B cell (primary cell): ENCODE data around the gene DAB1. TPM values are rescaled to one million over a fixed set of nuclear protein-coding genes. Genes with fewer than 3 reads are reported as not detected.

ENCODE experiments used
- ATAC-seq: fragments of 200-7000 bp; cut with Tn5 transposase; one replicate; pipeline ENCODE4 v1.10.0; 2021; ENCODE audit warnings: low read depth, mild to moderate bottlenecking, moderate number of reproducible peaks, moderate library complexity
- CTCF ChIA-PET: fragments of 350-600 bp; sonication (Branson Sonifier 250); formaldehyde crosslinking; loops from one replicate; lab custom pipeline; 2021; ENCODE audit warnings: antibody characterized with exemption, inconsistent platforms; lab: Charles Lee
- POLR2A ChIA-PET: fragments of 350-600 bp; sonication (Branson Sonifier 250); formaldehyde crosslinking; loops from one replicate; lab custom pipeline; 2021; ENCODE audit warnings: antibody characterized with exemption; lab: Charles Lee
- DNase-seq: peaks from one replicate; pipeline ENCODE4 v3.0.0; 2013
- H2AFZ ChIP-seq: 2 replicates; pipeline ENCODE4 v1.6.1; 2012; ENCODE audit warnings: mild to moderate bottlenecking, low read depth, low read length; ENCODE audit not compliant: insufficient read depth, poor library complexity, severe bottlenecking
- H3K27ac ChIP-seq, 2 donors: 1 replicate in 1 of 2; 2 replicates in 1 of 2; pipeline ENCODE4 v1.5.1; 2012 to 2013; ENCODE audit warnings: low read length in 2 of 2, mild to moderate bottlenecking in 2 of 2, moderate library complexity in 1 of 2
- H3K27me3 ChIP-seq, 4 experiments: fragments of 200-600 bp in 1 of 4; sonication (generic) in 1 of 4; replicated peaks in 1 of 4; 1 replicate in 2 of 4; 2 replicates in 2 of 4; pipeline versions ENCODE4 v1.6.1 to v1.7.0; 2013 to 2016; ENCODE audit warnings: low read length in 3 of 4, mild to moderate bottlenecking in 2 of 4, mixed read lengths in 1 of 4, moderate library complexity in 1 of 4; ENCODE audit not compliant: insufficient read depth in 4 of 4, control insufficient read depth in 3 of 4; ENCODE audit errors: control extremely low read depth in 1 of 4
- H3K36me3 ChIP-seq, 2 experiments: replicated peaks in 1 of 2; 1 replicate in 1 of 2; 2 replicates in 1 of 2; pipeline versions ENCODE4 v1.6.1 to v1.7.1; 2013; ENCODE audit warnings: low read length in 1 of 2; ENCODE audit not compliant: insufficient read depth in 2 of 2, control insufficient read depth in 1 of 2; ENCODE audit errors: control extremely low read depth in 1 of 2, extremely low read depth in 1 of 2
- H3K4me1 ChIP-seq, 2 donors: fragments of 200-600 bp in 1 of 2; sonication (generic) in 1 of 2; 1 replicate in 1 of 2; 2 replicates in 1 of 2; pipeline versions ENCODE4 v1.5.1 to v1.6.1; 2013 to 2017; ENCODE audit warnings: low read length in 2 of 2; ENCODE audit not compliant: control insufficient read depth in 2 of 2, insufficient read depth in 2 of 2
- H3K4me2 ChIP-seq: replicated peaks from 2 replicates; pipeline ENCODE3; 2012; ENCODE audit warnings: mild to moderate bottlenecking, low read depth, low read length; ENCODE audit not compliant: poor library complexity, severe bottlenecking
- H3K4me3 ChIP-seq, 5 experiments: fragments of 200-600 bp in 1 of 5; sonication (generic) in 1 of 5; 1 replicate in 3 of 5; 2 replicates in 2 of 5; pipeline versions ENCODE4 v1.5.1 to v1.7.0; 2011 to 2016; ENCODE audit warnings: low read length in 4 of 5, mild to moderate bottlenecking in 4 of 5, low read depth in 2 of 5, control low read depth in 1 of 5, moderate library complexity in 1 of 5; ENCODE audit not compliant: insufficient read depth in 1 of 5; ENCODE audit errors: control extremely low read depth in 1 of 5, extremely low read depth in 1 of 5
- H3K79me2 ChIP-seq: fragments of 200-600 bp; sonication (generic); one replicate; pipeline ENCODE4 v1.6.0; 2016; ENCODE audit warnings: low read length; ENCODE audit not compliant: control insufficient read depth, insufficient read depth
- H3K9ac ChIP-seq: fragments of 200-600 bp; sonication (generic); 2 replicates; pipeline ENCODE4 v1.6.1; 2017; ENCODE audit warnings: mild to moderate bottlenecking, low read length, moderate library complexity
- H3K9me3 ChIP-seq, 3 donors: one replicate each; pipeline versions ENCODE4 v1.6.1 to v1.7.1; 2013; ENCODE audit warnings: low read length in 2 of 3; ENCODE audit not compliant: control insufficient read depth in 2 of 3, insufficient read depth in 1 of 3; ENCODE audit errors: control extremely low read depth in 1 of 3
- H4K20me1 ChIP-seq: 2 replicates; pipeline ENCODE4 v1.6.0; 2012; ENCODE audit warnings: mild to moderate bottlenecking, low read length; ENCODE audit not compliant: insufficient read depth, control insufficient read depth, poor library complexity, severe bottlenecking
- H3K27ac Mint-ChIP-seq: one replicate; pipeline ENCODE4 v1.8.0; 2021; ENCODE audit warnings: mixed read lengths
- H3K27me3 Mint-ChIP-seq: one replicate; pipeline ENCODE4 v1.8.0; 2021; ENCODE audit warnings: mixed read lengths
- H3K4me1 Mint-ChIP-seq: one replicate; pipeline ENCODE4 v1.8.0; 2021; ENCODE audit warnings: mixed read lengths
- H3K4me3 Mint-ChIP-seq: one replicate; pipeline ENCODE4 v1.8.0; 2021; ENCODE audit warnings: mixed read lengths
- H3K9me3 Mint-ChIP-seq: one replicate; pipeline ENCODE4 v1.8.0; 2022; ENCODE audit warnings: mixed read lengths; ENCODE audit not compliant: insufficient read depth
- CTCF ChIP-seq: fragments of 200-600 bp; IDR thresholded peaks from one replicate; pipeline ENCODE4 v1.8.0; 2022; ENCODE audit warnings: antibody characterized with exemption, mild to moderate bottlenecking
- EZH2 ChIP-seq: IDR thresholded peaks from 2 replicates; pipeline ENCODE4 v1.6.1; 2012; ENCODE audit warnings: borderline replicate concordance, low read depth, mild to moderate bottlenecking, moderate library complexity, low read length; ENCODE audit not compliant: insufficient read depth, poor library complexity, severe bottlenecking
- WGBS: methylation state at CpG from one replicate; pipeline ENCODE4 v1.1.5; 2013; ENCODE audit warnings: missing lambda C conversion rate; ENCODE audit not compliant: insufficient coverage; 5-methylcytosine and 5-hydroxymethylcytosine counted together
- intact Hi-C: fragments of 100-400 bp; cut with micrococcal nuclease; formaldehyde crosslinking; loops from one replicate; pipeline ENCODE4 v1.10.0; 2022
- polyA plus RNA-seq: library from polyadenylated mRNA; depleted of rRNA; stranded (reverse); fragments of >200 nt; gene quantifications from 2 replicates; pipeline ENCODE4 v1.2.3, GENCODE V29; 2012
- total RNA-seq, 2 donors: library from RNA; stranded (reverse); fragments of 120-200 nt in 1 of 2; gene quantifications; 1 replicate in 1 of 2; 2 replicates in 1 of 2; pipeline versions ENCODE4 v1.2.3 to v1.2.4, GENCODE V29; 2013 to 2022

The DAB1 gene
- total and polyA plus RNA-seq, 2 donors (not counting 1 experiment from before 2014, with no cell fraction given) = not detected

- Histone ChIP-seq H3K27ac (no peak overlapping the region), H3K79me2 (no peaks in the 10 kb centered on the region), H3K4me3 (no peak overlapping the region), H2AFZ (no peak overlapping the region), H3K36me3 (no peaks in the 10 kb centered on the region), H4K20me1 (no peaks in the 10 kb centered on the region), H3K4me2 (no peak overlapping the region), H3K4me1 (no peaks in the 10 kb centered on the region), H3K27me3 (no peaks in the 10 kb centered on the region), H3K9ac (no peak overlapping the region), H3K9me3 (peaks cover 0 to 3% (median 0%) of the 10 kb centered on the region in 3 donors)
- DNase-seq (no peak), ATAC-seq (no peak)
- no peaks in the 10 kb centered on the region for H3K27me3 Mint-ChIP-seq
- no CpG with 5 or more reads among the region's 2 CpGs for WGBS
- H3K9me3 Mint-ChIP-seq = no peaks in the 10 kb centered on the region
- H3K27ac Mint-ChIP-seq = no peak overlapping the region
- TF ChIP-seq EZH2 (no peak), CTCF (no peak)
- no peak overlapping the region for H3K4me3 Mint-ChIP-seq
- ChIA-PET POLR2A (no interaction called here), CTCF (no interaction called here)
- intact Hi-C loops = no loop called here
- no peaks in the 10 kb centered on the region for H3K4me1 Mint-ChIP-seq
These were observed 42.0 kb downstream of the DAB1 start for GRCh38 chr1:57381871-57382270.

GRCh38 chr1:57381426-57381825 is 42.4 kb downstream of the DAB1 start:
- ChIA-PET CTCF (no interaction called here), POLR2A (no interaction called here)
- Histone ChIP-seq H4K20me1 (no peaks in the 10 kb centered on the region), H3K4me2 (no peak overlapping the region), H2AFZ (no peak overlapping the region), H3K27ac (no peak overlapping the region), H3K4me3 (no peak overlapping the region), H3K9ac (no peak overlapping the region), H3K36me3 (no peaks in the 10 kb centered on the region), H3K9me3 (peaks cover 0 to 3% (median 0%) of the 10 kb centered on the region in 3 donors), H3K4me1 (no peaks in the 10 kb centered on the region), H3K27me3 (no peaks in the 10 kb centered on the region), H3K79me2 (no peaks in the 10 kb centered on the region)
- Mint-ChIP-seq H3K27me3 (no peaks in the 10 kb centered on the region), H3K4me3 (no peak overlapping the region), H3K27ac (no peak overlapping the region), H3K9me3 (no peaks in the 10 kb centered on the region), H3K4me1 (no peaks in the 10 kb centered on the region)
- DNase-seq (no peak), ATAC-seq (no peak)
- TF ChIP-seq CTCF (no peak), EZH2 (no peak)
- intact Hi-C loops = no loop called here
- WGBS = no CpG with 5 or more reads among the region's 4 CpGs
